ENCODE results near the gene COLEC12. TPM values are rescaled to one million over a fixed set of nuclear protein-coding genes. Genes with fewer than 3 reads are reported as not detected.

The COLEC12 gene
- total RNA-seq, 1 donor from 2014 or later, result 11.6 TPM

DNA sequence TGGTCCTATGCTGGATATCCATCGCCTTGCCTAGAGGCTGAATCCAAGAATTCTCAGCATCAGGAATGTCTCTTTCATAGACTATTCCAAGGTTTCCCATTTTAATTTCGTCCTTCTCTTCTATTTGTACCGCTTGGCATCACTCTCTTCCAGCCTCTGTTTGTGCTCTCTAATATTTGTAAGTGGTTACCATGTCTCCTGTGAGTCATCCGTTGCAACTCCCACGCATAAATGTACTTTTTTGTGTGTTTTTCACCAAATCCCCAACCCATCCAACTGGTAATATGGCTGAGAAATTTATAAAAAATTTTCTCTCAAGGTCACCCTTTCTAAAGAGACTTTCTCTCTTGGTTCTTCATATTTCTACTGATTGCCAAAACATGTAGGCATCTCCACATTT lies 21.8 kb downstream of the COLEC12 start:
- FAIRE-seq, result no peak
- no peaks in the 10 kb centered on the region for H3K79me2 ChIP-seq (ENCODE audit: insufficient read depth, low read length)
- peak overlapping the region; percentile 91 for H3K27ac ChIP-seq (ENCODE audit: low read depth, low read length)
- Mint-ChIP-seq H3K4me3 (ENCODE audit: unreplicated experiment) (no peak overlapping the region), H3K27me3 (ENCODE audit: low read depth, unreplicated experiment) (no peaks in the 10 kb centered on the region), H3K4me1 (ENCODE audit: low read depth, unreplicated experiment) (peaks cover 44% of the 10 kb centered on the region), H3K27ac (ENCODE audit: unreplicated experiment) (peak overlapping the region; percentile 87), H3K9me3 (ENCODE audit: unreplicated experiment) (no peaks in the 10 kb centered on the region), H3K36me3 (ENCODE audit: low read depth, unreplicated experiment) (peaks cover 5% of the 10 kb centered on the region)
- no peaks in the 10 kb centered on the region for H3K27me3 ChIP-seq (ENCODE audit: insufficient read depth, low read length)
- H3K4me2 ChIP-seq (ENCODE audit: low read length), result peak overlapping the region; percentile 78
- H3K4me1 ChIP-seq (ENCODE audit: insufficient read depth, low read length), result peaks cover 33% of the 10 kb centered on the region
- H3K9me3 ChIP-seq (ENCODE audit: insufficient read depth, low read depth, low read length), result no peaks in the 10 kb centered on the region
- no peaks in the 10 kb centered on the region for H3K36me3 ChIP-seq (ENCODE audit: insufficient read depth, low read length)
- peak overlapping the region; percentile 27 for H2AFZ ChIP-seq (ENCODE audit: low read depth, low read length)
- no peak for TF ChIP-seq EZH2 (IDR thresholded peaks at IDR 0.05; ENCODE audit: insufficient read depth, low read length)
- TF ChIP-seq, protein P1, sequence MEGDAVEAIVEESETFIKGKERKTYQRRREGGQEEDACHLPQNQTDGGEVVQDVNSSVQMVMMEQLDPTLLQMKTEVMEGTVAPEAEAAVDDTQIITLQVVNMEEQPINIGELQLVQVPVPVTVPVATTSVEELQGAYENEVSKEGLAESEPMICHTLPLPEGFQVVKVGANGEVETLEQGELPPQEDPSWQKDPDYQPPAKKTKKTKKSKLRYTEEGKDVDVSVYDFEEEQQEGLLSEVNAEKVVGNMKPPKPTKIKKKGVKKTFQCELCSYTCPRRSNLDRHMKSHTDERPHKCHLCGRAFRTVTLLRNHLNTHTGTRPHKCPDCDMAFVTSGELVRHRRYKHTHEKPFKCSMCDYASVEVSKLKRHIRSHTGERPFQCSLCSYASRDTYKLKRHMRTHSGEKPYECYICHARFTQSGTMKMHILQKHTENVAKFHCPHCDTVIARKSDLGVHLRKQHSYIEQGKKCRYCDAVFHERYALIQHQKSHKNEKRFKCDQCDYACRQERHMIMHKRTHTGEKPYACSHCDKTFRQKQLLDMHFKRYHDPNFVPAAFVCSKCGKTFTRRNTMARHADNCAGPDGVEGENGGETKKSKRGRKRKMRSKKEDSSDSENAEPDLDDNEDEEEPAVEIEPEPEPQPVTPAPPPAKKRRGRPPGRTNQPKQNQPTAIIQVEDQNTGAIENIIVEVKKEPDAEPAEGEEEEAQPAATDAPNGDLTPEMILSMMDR (IDR thresholded peaks at IDR 0.05; ENCODE audit: insufficient read depth, low read depth, low read length), result no peak
- peak overlapping the region; percentile 78 for H3K9ac ChIP-seq (ENCODE audit: low read length)
- no peaks in the 10 kb centered on the region for H4K20me1 ChIP-seq (ENCODE audit: insufficient read depth, low read length)
- peak; percentile 82 for DNase-seq (ENCODE audit: low read depth)
- peak overlapping the region; percentile 14 for H3K4me3 ChIP-seq (ENCODE audit: insufficient read depth, low read depth, low read length)

DNA sequence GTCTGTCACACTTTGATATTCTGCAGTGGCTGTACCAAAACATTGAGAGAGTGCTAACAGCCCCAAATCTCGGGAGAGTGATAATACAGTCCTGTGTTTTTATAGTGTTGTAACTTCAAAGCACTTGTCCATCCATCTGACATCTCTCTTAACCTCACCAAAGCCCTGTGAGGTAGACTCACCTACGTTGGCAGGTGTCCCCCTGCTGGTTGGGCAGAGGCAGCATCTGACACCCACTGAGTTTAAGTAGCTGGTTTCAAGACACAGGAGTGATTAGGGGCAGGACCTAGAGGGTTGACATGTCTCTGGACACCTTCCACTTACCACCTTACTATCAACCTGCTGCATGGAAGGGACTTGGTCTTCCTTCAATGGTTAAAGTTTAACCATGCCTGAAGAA lies 22.9 kb downstream of the COLEC12 start:
- peaks cover 33% of the 10 kb centered on the region for H3K4me1 ChIP-seq (ENCODE audit: insufficient read depth, low read length)
- H2AFZ ChIP-seq (ENCODE audit: low read depth, low read length), result no peak overlapping the region
- FAIRE-seq (no peak), DNase-seq (ENCODE audit: low read depth) (no peak)
- H3K79me2 ChIP-seq (ENCODE audit: insufficient read depth, low read length), result no peaks in the 10 kb centered on the region
- no peaks in the 10 kb centered on the region for H3K9me3 ChIP-seq (ENCODE audit: insufficient read depth, low read depth, low read length)
- H3K9me3 Mint-ChIP-seq (ENCODE audit: unreplicated experiment), result no peaks in the 10 kb centered on the region
- no peaks in the 10 kb centered on the region for H4K20me1 ChIP-seq (ENCODE audit: insufficient read depth, low read length)
- H3K27me3 Mint-ChIP-seq (ENCODE audit: low read depth, unreplicated experiment), result no peaks in the 10 kb centered on the region
- H3K36me3 Mint-ChIP-seq (ENCODE audit: low read depth, unreplicated experiment), result peaks cover 5% of the 10 kb centered on the region
- no peak overlapping the region for H3K27ac Mint-ChIP-seq (ENCODE audit: unreplicated experiment)
- H3K36me3 ChIP-seq (ENCODE audit: insufficient read depth, low read length), result no peaks in the 10 kb centered on the region
- H3K27me3 ChIP-seq (ENCODE audit: insufficient read depth, low read length), result no peaks in the 10 kb centered on the region
- no peak overlapping the region for H3K4me3 ChIP-seq (ENCODE audit: insufficient read depth, low read depth, low read length)
- no peak overlapping the region for H3K27ac ChIP-seq (ENCODE audit: low read depth, low read length)
- TF ChIP-seq, protein P1 (IDR thresholded peaks at IDR 0.05; ENCODE audit: insufficient read depth, low read depth, low read length), result no peak
- no peak for TF ChIP-seq EZH2 (IDR thresholded peaks at IDR 0.05; ENCODE audit: insufficient read depth, low read length)
- H3K4me1 Mint-ChIP-seq (ENCODE audit: low read depth, unreplicated experiment), result peaks cover 49% of the 10 kb centered on the region
- no peak overlapping the region for H3K4me3 Mint-ChIP-seq (ENCODE audit: unreplicated experiment)
- H3K9ac ChIP-seq (ENCODE audit: low read length), result no peak overlapping the region
- no peak overlapping the region for H3K4me2 ChIP-seq (ENCODE audit: low read length)

DNA sequence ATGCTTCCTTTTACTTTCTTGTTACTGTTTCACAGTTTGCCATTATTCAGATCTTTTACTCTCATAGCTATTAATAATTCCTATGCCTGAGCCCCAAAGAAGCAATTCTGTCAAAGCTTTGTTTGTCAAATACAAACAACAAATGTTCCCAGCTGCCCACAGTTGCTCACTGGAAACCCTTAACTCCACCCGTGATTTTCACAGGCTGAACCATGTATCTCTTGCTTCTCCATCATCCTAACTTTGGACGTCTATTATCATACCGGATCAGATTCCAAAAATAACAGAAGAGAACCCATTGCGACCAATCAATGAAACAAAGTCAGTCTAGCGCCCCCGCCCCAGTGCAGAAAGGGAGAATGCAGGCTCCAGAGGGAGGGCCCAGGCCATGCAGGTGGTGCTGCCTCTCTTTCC lies 24.2 kb downstream of the COLEC12 start:
- H3K4me3 ChIP-seq (ENCODE audit: insufficient read depth, low read depth, low read length), result no peak overlapping the region
- DNase-seq (ENCODE audit: low read depth) (no peak), FAIRE-seq (no peak)
- H3K4me1 Mint-ChIP-seq (ENCODE audit: low read depth, unreplicated experiment), result peaks cover 56% of the 10 kb centered on the region
- H3K4me3 Mint-ChIP-seq (ENCODE audit: unreplicated experiment), result no peak overlapping the region
- no peaks in the 10 kb centered on the region for H4K20me1 ChIP-seq (ENCODE audit: insufficient read depth, low read length)
- H3K4me1 ChIP-seq (ENCODE audit: insufficient read depth, low read length), result peaks cover 39% of the 10 kb centered on the region
- no peak overlapping the region for H2AFZ ChIP-seq (ENCODE audit: low read depth, low read length)
- no peaks in the 10 kb centered on the region for H3K36me3 ChIP-seq (ENCODE audit: insufficient read depth, low read length)
- no peak overlapping the region for H3K4me2 ChIP-seq (ENCODE audit: low read length)
- peaks cover 5% of the 10 kb centered on the region for H3K36me3 Mint-ChIP-seq (ENCODE audit: low read depth, unreplicated experiment)
- H3K27ac Mint-ChIP-seq (ENCODE audit: unreplicated experiment), result peak overlapping the region; percentile 60
- H3K9ac ChIP-seq (ENCODE audit: low read length), result no peak overlapping the region
- H3K27me3 Mint-ChIP-seq (ENCODE audit: low read depth, unreplicated experiment), result no peaks in the 10 kb centered on the region
- no peaks in the 10 kb centered on the region for H3K9me3 Mint-ChIP-seq (ENCODE audit: unreplicated experiment)
- H3K79me2 ChIP-seq (ENCODE audit: insufficient read depth, low read length), result no peaks in the 10 kb centered on the region
- no peaks in the 10 kb centered on the region for H3K9me3 ChIP-seq (ENCODE audit: insufficient read depth, low read depth, low read length)
- H3K27me3 ChIP-seq (ENCODE audit: insufficient read depth, low read length), result no peaks in the 10 kb centered on the region
- H3K27ac ChIP-seq (ENCODE audit: low read depth, low read length), result no peak overlapping the region
- TF ChIP-seq, protein P1 (IDR thresholded peaks at IDR 0.05; ENCODE audit: insufficient read depth, low read depth, low read length), result no peak
- TF ChIP-seq EZH2 (IDR thresholded peaks at IDR 0.05; ENCODE audit: insufficient read depth, low read length), result no peak
